IMR-90 (cell line): Measurements from ENCODE around the gene ICAM4. TPM values are rescaled to one million over a fixed set of nuclear protein-coding genes. Genes with fewer than 3 reads are reported as not detected.

ENCODE experiments used
- microRNA-seq, 2 experiments: library from miRNA; stranded (forward) in 1 of 2; unstranded in 1 of 2; fragments of 10-50 nt in 1 of 2; fragments of <30 nt in 1 of 2; gene quantifications in 1 of 2; microRNA quantifications in 1 of 2; one replicate each; pipeline versions ENCODE3 to v1.1.0; 2013 to 2020; ENCODE audit not compliant: insufficient read depth in 1 of 2, insufficient read length in 1 of 2, unreplicated experiment in 1 of 2
- polyA plus RNA-seq, 3 experiments: library from polyadenylated mRNA; depleted of rRNA; stranded (reverse); fragments of >200 nt; gene quantifications; 2 replicates each; pipeline ENCODE4 v1.2.3, GENCODE V29; 2012; ENCODE audit warnings: low replicate concordance in 1 of 3
- small RNA-seq, 5 experiments: library from RNA; depleted of rRNA; stranded (forward); fragments of <200 nt; gene quantifications; one replicate each; pipeline ENCODE3, GENCODE V24; 2012
- total RNA-seq: library from RNA; depleted of rRNA; stranded (reverse); fragments of >200 nt; gene quantifications from 2 replicates; pipeline ENCODE4 v1.2.3, GENCODE V29; 2012; rRNA removed

Gene ICAM4
- total and polyA plus RNA-seq, 2 of the 4 experiments (the other 2 are of a cell fraction), result 2.3 to 4.0 TPM

Small RNA genes lying within 50 kb of the gene (microRNA-seq; reads per million reads assigned to microRNA genes)
- gene AC011511.1 (ENCODE audit: insufficient read depth, insufficient read length) (not detected), gene AC011511.4 (ENCODE audit: insufficient read depth, insufficient read length) (not detected)

Small RNA genes lying within 50 kb of the gene (small RNA-seq; reads per million reads assigned to genes)
- 0 reads per million in 5 experiments for gene AC011511.1
- 0 reads per million in 5 experiments for gene AC011511.4

Other genes starting within 250 kb of the ICAM4 start
- gene SHFL, start 200.6 kb upstream of the ICAM4 start, total RNA-seq, result 9.0 and 10.0 TPM in 2 replicates
- gene SHFL, start 200.6 kb upstream of the ICAM4 start, polyA plus RNA-seq (2012; rRNA removed), result 32.1 and 34.3 TPM in 2 replicates
- not detected in 2 replicates for gene ANGPTL6, start 184.3 kb upstream of the ICAM4 start, total RNA-seq
- gene ANGPTL6, start 184.3 kb upstream of the ICAM4 start, polyA plus RNA-seq (2012; rRNA removed), result 0.17 and 0.21 TPM in 2 replicates
- gene PPAN, start 180.6 kb upstream of the ICAM4 start, total RNA-seq, result 24.0 and 30.3 TPM in 2 replicates
- gene PPAN, start 180.6 kb upstream of the ICAM4 start, polyA plus RNA-seq (2012; rRNA removed), result 38.2 and 41.6 TPM in 2 replicates
- gene P2RY11, start 175.3 kb upstream of the ICAM4 start, total RNA-seq, result 0.54 and 0.56 TPM in 2 replicates
- 4.5 and 6.6 TPM in 2 replicates for gene P2RY11, start 175.3 kb upstream of the ICAM4 start, polyA plus RNA-seq (2012; rRNA removed)
- 209 and 278 TPM in 2 replicates for gene EIF3G, start 167.1 kb upstream of the ICAM4 start, total RNA-seq
- gene EIF3G, start 167.1 kb upstream of the ICAM4 start, polyA plus RNA-seq (2012; rRNA removed), result 235 and 243 TPM in 2 replicates
- 26.2 and 40.3 TPM in 2 replicates for gene DNMT1, start 92.0 kb upstream of the ICAM4 start, total RNA-seq
- 83.6 and 88.1 TPM in 2 replicates for gene DNMT1, start 92.0 kb upstream of the ICAM4 start, polyA plus RNA-seq (2012; rRNA removed)
- 14.0 and 16.7 TPM in 2 replicates for gene S1PR2, start 55.6 kb upstream of the ICAM4 start, total RNA-seq
- gene S1PR2, start 55.6 kb upstream of the ICAM4 start, polyA plus RNA-seq (2012; rRNA removed), result 15.0 and 16.1 TPM in 2 replicates
- 32.8 and 36.4 TPM in 2 replicates for gene MRPL4, start 34.7 kb upstream of the ICAM4 start, total RNA-seq
- gene MRPL4, start 34.7 kb upstream of the ICAM4 start, polyA plus RNA-seq (2012; rRNA removed), result 108 and 123 TPM in 2 replicates
- 6.9 and 10.6 TPM in 2 replicates for gene ICAM1, start 15.8 kb upstream of the ICAM4 start, total RNA-seq
- 18.3 and 19.1 TPM in 2 replicates for gene ICAM1, start 15.8 kb upstream of the ICAM4 start, polyA plus RNA-seq (2012; rRNA removed)
- gene ICAM5, start 3.0 kb downstream of the ICAM4 start, total RNA-seq, result 2.5 and 3.0 TPM in 2 replicates
- gene ICAM5, start 3.0 kb downstream of the ICAM4 start, polyA plus RNA-seq (2012; rRNA removed), result 23.9 and 26.5 TPM in 2 replicates
- gene ZGLP1, start 22.9 kb downstream of the ICAM4 start, total RNA-seq, result 0.54 TPM in 1 of 2 replicates, not detected in the other
- 3.1 and 4.1 TPM in 2 replicates for gene ZGLP1, start 22.9 kb downstream of the ICAM4 start, polyA plus RNA-seq (2012; rRNA removed)
- 39.8 and 40.8 TPM in 2 replicates for gene FDX2, start 29.1 kb downstream of the ICAM4 start, total RNA-seq
- gene FDX2, start 29.1 kb downstream of the ICAM4 start, polyA plus RNA-seq (2012; rRNA removed), result 72.0 and 82.3 TPM in 2 replicates
- 2.5 and 2.7 TPM in 2 replicates for gene RAVER1, start 46.6 kb downstream of the ICAM4 start, total RNA-seq
- gene RAVER1, start 46.6 kb downstream of the ICAM4 start, polyA plus RNA-seq (2012; rRNA removed), result 15.1 and 18.1 TPM in 2 replicates
- gene ICAM3, start 52.7 kb downstream of the ICAM4 start, total RNA-seq, result 6.6 and 7.8 TPM in 2 replicates
- 11.7 and 14.8 TPM in 2 replicates for gene ICAM3, start 52.7 kb downstream of the ICAM4 start, polyA plus RNA-seq (2012; rRNA removed)
- 35.6 and 40.9 TPM in 2 replicates for gene TYK2, start 93.6 kb downstream of the ICAM4 start, total RNA-seq
- gene TYK2, start 93.6 kb downstream of the ICAM4 start, polyA plus RNA-seq (2012; rRNA removed), result 97.9 and 100 TPM in 2 replicates
- 209 and 248 TPM in 2 replicates for gene CDC37, start 116.6 kb downstream of the ICAM4 start, total RNA-seq
- 629 and 650 TPM in 2 replicates for gene CDC37, start 116.6 kb downstream of the ICAM4 start, polyA plus RNA-seq (2012; rRNA removed)
- 1.7 and 1.8 TPM in 2 replicates for gene PDE4A, start 133.6 kb downstream of the ICAM4 start, total RNA-seq
- gene PDE4A, start 133.6 kb downstream of the ICAM4 start, polyA plus RNA-seq (2012; rRNA removed), result 5.9 and 7.0 TPM in 2 replicates
- gene KEAP1, start 216.4 kb downstream of the ICAM4 start, total RNA-seq, result 68.0 and 81.6 TPM in 2 replicates
- 63.4 and 64.2 TPM in 2 replicates for gene KEAP1, start 216.4 kb downstream of the ICAM4 start, polyA plus RNA-seq (2012; rRNA removed)
- gene S1PR5, start 230.5 kb downstream of the ICAM4 start, total RNA-seq, result 0.36 and 0.56 TPM in 2 replicates
- 0.55 and 0.59 TPM in 2 replicates for gene S1PR5, start 230.5 kb downstream of the ICAM4 start, polyA plus RNA-seq (2012; rRNA removed)